ENCODE measurements around the gene NTM. TPM values are rescaled to one million over a fixed set of nuclear protein-coding genes. Genes with fewer than 3 reads are reported as not detected.
A peak's percentile ranks its signal among the peaks of the same experiment; 100 is the strongest.

NTM gene
- total RNA-seq, 2 experiments from 2014 or later: not detected

DNA sequence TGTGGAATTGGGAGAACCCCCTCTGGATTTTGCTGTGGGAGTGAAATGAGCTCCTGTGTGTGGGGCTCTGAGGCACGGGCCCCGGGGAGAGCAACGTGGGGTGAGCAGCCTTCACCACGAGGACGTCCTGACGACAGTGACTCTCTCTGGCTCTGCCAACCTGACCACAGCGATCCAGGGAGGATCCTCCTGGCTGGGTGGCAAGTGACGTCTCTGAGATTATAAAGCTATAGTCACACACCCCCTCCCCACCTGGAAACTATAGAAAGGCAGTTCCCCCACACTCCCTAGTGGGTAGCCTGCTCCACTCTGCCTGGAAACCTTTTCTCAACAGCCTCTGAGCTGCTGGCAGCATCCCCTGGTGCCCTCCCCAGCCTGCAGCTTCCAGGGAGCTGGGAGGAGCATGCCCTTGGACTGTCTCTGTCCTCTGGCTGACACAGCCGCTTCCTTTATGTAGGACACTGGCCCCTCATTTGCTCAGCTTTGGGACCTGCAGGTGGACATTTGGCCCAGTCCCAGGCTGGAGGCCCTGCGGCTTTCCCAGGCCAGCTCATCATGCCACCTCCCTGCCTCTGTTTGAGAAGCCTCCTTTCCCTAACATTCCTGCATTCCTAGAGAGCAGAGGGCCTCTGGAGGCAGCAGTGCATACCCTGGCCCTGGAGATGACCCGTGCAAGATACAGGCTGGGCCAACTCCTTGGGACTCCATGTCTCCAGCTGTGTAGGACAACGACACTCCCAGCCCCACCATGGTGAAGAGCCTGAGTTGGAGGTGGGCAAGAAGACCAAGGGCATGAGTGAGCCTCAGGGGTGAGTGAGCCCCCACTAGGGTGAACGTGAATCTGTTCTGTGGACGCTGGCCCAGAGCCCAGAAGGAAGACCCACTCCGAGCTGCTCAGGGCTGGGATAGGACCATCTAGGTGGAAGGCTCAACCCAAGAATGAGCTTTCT is 314.0 kb downstream of the NTM start:
- no peaks in the 10 kb centered on the region for H3K27me3 Mint-ChIP-seq
- H3K9me3 Mint-ChIP-seq: no peaks in the 10 kb centered on the region
- no peaks in the 10 kb centered on the region for H3K4me1 Mint-ChIP-seq
- ATAC-seq (ENCODE audit: low read depth) (no peak), DNase-seq (no peak)
- POLR2A ChIA-PET: no interaction called here
- no peaks in the 10 kb centered on the region for H3K36me3 Mint-ChIP-seq
- H3K4me3 Mint-ChIP-seq: no peak overlapping the region
- H3K27ac Mint-ChIP-seq: no peak overlapping the region

- H3K4me1 Mint-ChIP-seq: no peaks in the 10 kb centered on the region
- no peak for ATAC-seq (ENCODE audit: low read depth)
- H3K4me3 Mint-ChIP-seq: no peak overlapping the region
- H3K9me3 Mint-ChIP-seq: no peaks in the 10 kb centered on the region
- no peaks in the 10 kb centered on the region for H3K36me3 Mint-ChIP-seq
- DNase-seq: no peak
- POLR2A ChIA-PET: no interaction called here
- no peaks in the 10 kb centered on the region for H3K27me3 Mint-ChIP-seq
- no peak overlapping the region for H3K27ac Mint-ChIP-seq
Measured at GRCh38 chr11:131685206-131685605, 314.8 kb downstream of the NTM start.

DNA sequence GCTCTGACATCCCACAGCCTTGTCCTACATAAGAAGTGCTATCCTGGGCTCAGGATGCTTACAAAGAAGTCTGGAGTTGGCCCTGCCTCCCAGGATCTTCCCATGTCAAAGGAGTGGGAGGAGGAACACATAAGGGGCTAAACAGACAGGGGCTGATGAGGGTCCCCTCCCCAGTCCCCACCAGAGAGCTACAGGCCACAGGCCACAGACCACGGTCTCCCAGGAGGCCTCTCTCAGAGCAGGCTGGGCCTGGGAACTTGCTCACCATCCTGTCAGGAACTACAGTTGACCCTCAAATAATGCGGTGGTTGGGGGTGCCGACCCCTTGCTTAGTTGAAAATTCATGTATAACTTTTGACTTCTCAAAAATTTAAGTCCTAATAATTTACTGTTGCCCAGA is 315.5 kb downstream of the NTM start:
- Mint-ChIP-seq H3K9me3 (no peaks in the 10 kb centered on the region), H3K4me1 (no peaks in the 10 kb centered on the region), H3K4me3 (no peak overlapping the region), H3K27me3 (no peaks in the 10 kb centered on the region), H3K27ac (no peak overlapping the region), H3K36me3 (no peaks in the 10 kb centered on the region)
- POLR2A ChIA-PET: no interaction called here
- ATAC-seq (ENCODE audit: low read depth) (no peak), DNase-seq (no peak)

DNA sequence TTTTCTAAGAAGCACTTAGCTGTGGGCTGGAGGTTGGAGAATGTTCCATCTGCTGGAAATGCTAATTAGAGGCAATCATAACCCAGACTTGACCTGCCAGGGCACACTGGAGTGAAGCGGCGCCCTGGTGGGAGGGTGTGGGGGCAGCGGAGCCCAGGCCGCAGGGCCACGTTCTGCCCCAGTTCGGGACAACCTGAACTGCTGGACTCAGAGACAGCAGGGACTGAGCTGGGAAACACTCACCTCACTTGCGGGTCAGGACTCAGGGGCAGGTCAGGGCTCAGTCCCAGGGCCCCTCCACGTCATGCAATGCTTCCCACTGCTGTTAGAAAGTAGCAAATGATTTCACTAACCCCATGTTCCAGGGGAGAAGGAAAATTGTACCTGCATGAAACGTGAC is 316.4 kb downstream of the NTM start:
- DNase-seq (no peak), ATAC-seq (ENCODE audit: low read depth) (no peak)
- Mint-ChIP-seq H3K9me3 (no peaks in the 10 kb centered on the region), H3K27ac (no peak overlapping the region), H3K36me3 (no peaks in the 10 kb centered on the region), H3K4me3 (no peak overlapping the region), H3K27me3 (no peaks in the 10 kb centered on the region), H3K4me1 (no peaks in the 10 kb centered on the region)
- POLR2A ChIA-PET: no interaction called here

- POLR2A ChIA-PET: no interaction called here
- H3K27me3 Mint-ChIP-seq: no peaks in the 10 kb centered on the region
- H3K27ac Mint-ChIP-seq: no peak overlapping the region
- no peaks in the 10 kb centered on the region for H3K9me3 Mint-ChIP-seq
- H3K36me3 Mint-ChIP-seq: no peaks in the 10 kb centered on the region
- DNase-seq: no peak
- ATAC-seq (ENCODE audit: low read depth): no peak
- H3K4me1 Mint-ChIP-seq: no peaks in the 10 kb centered on the region
- no peak overlapping the region for H3K4me3 Mint-ChIP-seq
Measured at GRCh38 chr11:131687291-131688047, 317.1 kb downstream of the NTM start.

- Mint-ChIP-seq H3K27ac (no peak overlapping the region), H3K27me3 (no peaks in the 10 kb centered on the region), H3K36me3 (no peaks in the 10 kb centered on the region), H3K4me1 (no peaks in the 10 kb centered on the region), H3K9me3 (no peaks in the 10 kb centered on the region), H3K4me3 (no peak overlapping the region)
- ATAC-seq (ENCODE audit: low read depth) (peak; percentile 53), DNase-seq (peak; percentile 73)
- POLR2A ChIA-PET: no interaction called here
Measured at GRCh38 chr11:131688048-131688693, 317.8 kb downstream of the NTM start.

DNA sequence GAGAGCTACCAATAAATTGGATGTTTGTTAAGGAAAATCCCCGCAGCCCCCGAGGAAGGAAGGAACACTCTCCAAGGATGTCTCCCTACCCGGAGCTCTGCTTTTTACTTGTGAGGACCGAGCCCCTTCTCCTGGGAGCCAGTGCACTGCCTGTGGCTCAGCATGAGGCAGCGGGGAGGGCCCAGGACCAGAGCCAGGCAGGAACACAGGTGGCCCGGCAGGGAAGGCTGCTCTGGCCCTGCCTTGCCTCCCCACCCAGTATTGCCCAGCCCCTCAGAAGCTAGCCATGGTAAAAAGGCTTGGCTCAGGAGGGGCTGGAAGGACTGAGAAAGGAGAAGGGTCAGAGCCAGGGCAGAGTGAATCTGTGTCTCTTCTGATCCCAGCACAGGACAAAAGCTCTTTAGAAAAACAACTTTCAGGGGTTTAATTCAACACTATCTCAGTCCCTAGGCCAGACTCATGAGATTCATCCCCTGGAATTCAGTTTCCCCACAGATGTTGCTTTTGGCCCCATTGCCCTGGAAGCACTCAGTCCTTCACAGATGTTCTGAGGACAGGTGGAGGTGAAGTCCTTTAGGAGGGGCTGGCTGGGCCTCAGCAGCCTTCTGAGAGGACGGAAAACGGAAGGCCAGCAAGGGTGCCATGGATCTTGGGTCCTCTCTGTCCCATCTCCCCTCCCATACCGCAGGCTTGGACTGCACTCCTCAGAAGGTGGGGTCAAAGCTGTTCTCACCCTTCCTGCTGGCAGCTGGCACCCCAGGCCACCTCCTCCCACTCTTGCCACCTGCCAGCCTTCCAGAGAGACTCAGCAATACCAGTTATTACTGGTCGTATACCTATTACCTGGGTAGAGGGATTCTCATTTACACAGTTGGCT is 318.9 kb downstream of the NTM start:
- H3K36me3 Mint-ChIP-seq: no peaks in the 10 kb centered on the region
- POLR2A ChIA-PET: no interaction called here
- peaks cover 4% of the 10 kb centered on the region for H3K27me3 Mint-ChIP-seq
- H3K9me3 Mint-ChIP-seq: no peaks in the 10 kb centered on the region
- no peak for ATAC-seq (ENCODE audit: low read depth)
- DNase-seq: no peak
- H3K4me1 Mint-ChIP-seq: no peaks in the 10 kb centered on the region
- no peak overlapping the region for H3K4me3 Mint-ChIP-seq
- no peak overlapping the region for H3K27ac Mint-ChIP-seq

DNA sequence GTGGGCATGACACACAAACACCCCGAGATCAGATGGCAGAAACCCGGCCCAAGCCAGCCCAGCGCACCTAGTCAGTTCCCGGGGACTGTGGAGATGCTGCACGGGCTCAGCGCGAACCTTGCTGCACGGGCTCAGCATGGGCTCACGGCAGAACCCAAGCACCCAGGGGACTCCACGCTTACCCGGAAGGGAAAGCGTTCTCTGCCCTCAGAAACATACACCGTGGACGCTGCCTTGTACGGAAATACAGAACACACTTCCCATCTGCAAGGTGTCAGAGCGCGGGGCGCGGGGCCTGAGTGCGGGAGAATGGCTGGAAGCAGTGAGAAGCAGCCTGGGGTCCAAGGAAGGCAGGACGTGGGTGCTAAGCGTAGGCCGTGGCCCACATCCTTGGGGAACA is 319.9 kb downstream of the NTM start:
- Mint-ChIP-seq H3K36me3 (no peaks in the 10 kb centered on the region), H3K27me3 (peaks cover 4% of the 10 kb centered on the region), H3K9me3 (no peaks in the 10 kb centered on the region), H3K27ac (no peak overlapping the region), H3K4me1 (peaks cover 2% of the 10 kb centered on the region), H3K4me3 (no peak overlapping the region)
- ATAC-seq (ENCODE audit: low read depth) (no peak), DNase-seq (no peak)
- POLR2A ChIA-PET: no interaction called here

GRCh38 chr11:131690776-131691175 is 320.4 kb downstream of the NTM start:
- peaks cover 2% of the 10 kb centered on the region for H3K4me1 Mint-ChIP-seq
- no peak for ATAC-seq (ENCODE audit: low read depth)
- peaks cover 4% of the 10 kb centered on the region for H3K27me3 Mint-ChIP-seq
- no peak overlapping the region for H3K4me3 Mint-ChIP-seq
- DNase-seq: no peak
- POLR2A ChIA-PET: no interaction called here
- H3K27ac Mint-ChIP-seq: no peak overlapping the region
- no peaks in the 10 kb centered on the region for H3K36me3 Mint-ChIP-seq
- no peaks in the 10 kb centered on the region for H3K9me3 Mint-ChIP-seq

DNA sequence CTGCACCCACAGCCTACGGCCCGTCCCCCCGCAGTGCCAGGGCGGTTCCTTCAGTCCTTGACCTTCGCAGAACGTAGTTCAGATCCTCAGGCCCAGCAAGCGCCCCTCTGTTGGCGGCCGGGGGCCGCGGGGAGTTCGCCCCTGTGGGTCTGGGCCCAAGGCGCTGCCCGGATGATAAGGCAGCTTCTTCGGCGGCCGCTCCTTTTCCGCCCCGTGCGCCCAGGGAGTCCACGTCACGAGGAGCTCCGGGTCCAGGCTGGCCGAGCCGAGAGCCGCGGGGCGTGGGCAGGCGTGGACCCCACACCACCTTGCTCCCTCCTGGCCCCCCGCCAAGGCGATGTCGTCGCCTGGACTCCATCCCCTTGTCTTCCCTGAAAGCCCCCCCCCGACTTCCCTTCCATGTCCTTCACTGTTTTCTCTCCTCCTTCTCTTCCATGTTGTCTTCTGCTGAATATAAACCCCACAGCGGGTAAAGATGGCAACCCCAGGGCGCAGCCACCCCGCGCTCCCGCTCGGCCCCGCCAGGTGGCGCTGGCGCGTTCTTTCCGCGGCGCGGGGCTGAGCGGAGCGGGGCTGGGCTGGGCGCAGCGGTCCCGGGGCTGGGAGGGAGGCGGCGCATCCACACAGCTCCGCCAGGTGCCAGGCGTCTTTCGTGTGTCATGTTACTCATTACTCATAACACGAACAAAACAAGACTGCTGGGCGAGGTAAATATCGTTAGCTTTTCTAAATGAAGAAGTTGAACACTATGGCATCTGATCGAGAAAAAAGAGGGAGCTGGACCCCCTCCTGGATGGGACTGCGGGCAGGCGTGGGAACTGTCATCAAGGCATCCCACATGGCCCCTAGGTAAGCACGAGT is 321.0 kb downstream of the NTM start:
- POLR2A ChIA-PET: no interaction called here

GRCh38 chr11:131692151-131692550 is 321.7 kb downstream of the NTM start:
- no peaks in the 10 kb centered on the region for H3K9me3 Mint-ChIP-seq
- H3K4me1 Mint-ChIP-seq: peaks cover 2% of the 10 kb centered on the region
- H3K27me3 Mint-ChIP-seq: peaks cover 4% of the 10 kb centered on the region
- H3K36me3 Mint-ChIP-seq: no peaks in the 10 kb centered on the region
- POLR2A ChIA-PET: no interaction called here
- ATAC-seq (ENCODE audit: low read depth) (no peak), DNase-seq (no peak)
- no peak overlapping the region for H3K27ac Mint-ChIP-seq
- no peak overlapping the region for H3K4me3 Mint-ChIP-seq

More for the DNA sequence above, 321.0 kb downstream of the NTM start:
- Mint-ChIP-seq H3K4me1 (peaks cover 2% of the 10 kb centered on the region), H3K36me3 (no peaks in the 10 kb centered on the region), H3K27me3 (peaks cover 4% of the 10 kb centered on the region), H3K9me3 (no peaks in the 10 kb centered on the region), H3K27ac (no peak overlapping the region), H3K4me3 (no peak overlapping the region)
- ATAC-seq (ENCODE audit: low read depth) (peak; percentile 66), DNase-seq (peak; percentile 63)

DNA sequence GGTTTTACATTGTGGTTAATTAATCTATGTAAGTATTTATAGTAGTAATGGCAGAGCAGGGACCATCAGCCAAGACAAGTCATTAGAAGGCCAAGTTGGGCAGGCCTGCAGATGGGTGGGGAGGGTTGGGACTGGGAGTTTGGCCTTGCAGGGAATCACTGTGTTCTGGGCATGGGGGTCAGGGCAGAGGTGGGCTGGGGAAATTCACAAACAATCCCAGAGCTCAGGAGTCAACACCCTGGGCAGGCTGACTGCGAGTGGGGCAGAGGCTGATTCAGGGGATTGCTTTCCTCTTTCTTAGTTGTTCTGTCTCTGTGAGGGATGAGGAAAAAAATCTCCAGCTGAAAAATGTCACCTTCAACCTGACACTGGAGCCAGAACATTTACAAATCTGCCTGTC is 322.5 kb downstream of the NTM start:
- H3K4me1 Mint-ChIP-seq: peaks cover 2% of the 10 kb centered on the region
- H3K27ac Mint-ChIP-seq: no peak overlapping the region

More for the DNA sequence above, 322.5 kb downstream of the NTM start:
- no peaks in the 10 kb centered on the region for H3K36me3 Mint-ChIP-seq
- no peak for DNase-seq
- POLR2A ChIA-PET: no interaction called here
- H3K27me3 Mint-ChIP-seq: peaks cover 4% of the 10 kb centered on the region
- ATAC-seq (ENCODE audit: low read depth): no peak
- H3K4me3 Mint-ChIP-seq: no peak overlapping the region
- H3K9me3 Mint-ChIP-seq: no peaks in the 10 kb centered on the region
